COR-L47 (cell line): ENCODE measurements around the gene NTMT1.
"Not testable (repeated sequence)": the region's sequence is repeated elsewhere in the genome, so short reads cannot be mapped to it uniquely, and the experiment has no call there.

Source experiments
- DNase-seq: peaks from one replicate; lab custom pipeline; 2025; lab: John Stamatoyannopoulos, UW

Gene NTMT1

DNA sequence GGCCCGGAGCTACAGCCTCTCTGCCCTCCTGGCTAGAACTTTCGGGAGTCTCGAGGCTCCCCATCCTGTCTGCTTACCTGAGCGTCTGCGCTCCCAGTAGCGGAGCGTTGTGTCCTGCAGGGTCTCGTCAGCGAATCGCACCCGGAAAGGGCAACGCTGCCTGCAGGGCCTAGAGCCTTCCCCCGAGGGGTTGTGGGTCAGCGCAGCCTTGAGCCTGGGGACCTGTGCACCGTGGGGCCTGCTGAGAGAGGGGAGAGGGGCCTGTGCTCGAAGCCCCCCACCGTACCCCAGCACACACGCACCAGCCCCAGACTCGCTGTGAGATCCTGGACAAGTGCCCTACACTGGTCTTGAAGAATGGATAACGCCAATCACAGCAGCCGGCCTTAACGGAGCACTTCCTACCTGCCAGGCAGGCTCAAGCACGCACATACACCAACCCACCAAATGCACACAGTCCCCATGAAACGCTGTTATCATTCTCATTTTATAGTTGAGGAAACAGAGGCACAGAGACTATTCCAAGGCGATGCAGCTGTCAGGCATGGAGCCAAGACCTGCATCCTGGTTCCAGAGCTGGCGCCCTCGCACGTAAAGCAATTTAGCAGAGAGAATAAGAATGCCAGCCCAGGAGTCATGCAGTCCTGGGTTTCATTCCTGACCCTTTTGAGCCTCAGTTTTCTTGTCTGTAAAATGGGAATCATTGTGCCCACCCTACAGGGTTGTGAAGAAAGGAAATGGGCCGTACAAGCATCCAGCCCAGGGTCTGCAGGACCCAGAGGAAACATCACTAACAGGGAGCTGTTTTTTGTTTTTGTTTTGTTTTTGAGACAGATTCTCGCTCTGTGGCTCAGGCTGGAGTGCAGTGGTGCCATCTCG, 10.3 kb upstream of the NTMT1 start:
- no peak for DNase-seq

DNA sequence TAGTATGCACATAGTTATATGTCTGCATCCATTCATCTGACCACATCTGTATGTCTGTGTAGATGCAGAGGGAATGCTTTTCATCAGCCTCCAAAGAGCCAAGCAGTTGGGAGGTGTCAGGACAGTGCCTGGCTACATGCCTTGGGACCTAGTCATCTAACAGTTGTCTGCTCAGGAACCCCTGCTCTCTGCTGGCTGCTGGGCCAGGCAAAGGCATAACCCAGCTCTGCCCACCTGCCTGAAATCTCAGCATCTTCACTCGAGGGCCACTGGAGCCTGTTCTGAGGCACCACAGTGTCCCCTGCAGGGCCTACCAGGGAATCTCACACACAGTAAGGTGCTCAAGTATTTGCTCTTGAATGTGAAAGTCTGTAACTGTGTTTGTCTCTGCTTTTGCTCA, 8.8 kb upstream of the NTMT1 start:
- DNase-seq: no peak

DNA sequence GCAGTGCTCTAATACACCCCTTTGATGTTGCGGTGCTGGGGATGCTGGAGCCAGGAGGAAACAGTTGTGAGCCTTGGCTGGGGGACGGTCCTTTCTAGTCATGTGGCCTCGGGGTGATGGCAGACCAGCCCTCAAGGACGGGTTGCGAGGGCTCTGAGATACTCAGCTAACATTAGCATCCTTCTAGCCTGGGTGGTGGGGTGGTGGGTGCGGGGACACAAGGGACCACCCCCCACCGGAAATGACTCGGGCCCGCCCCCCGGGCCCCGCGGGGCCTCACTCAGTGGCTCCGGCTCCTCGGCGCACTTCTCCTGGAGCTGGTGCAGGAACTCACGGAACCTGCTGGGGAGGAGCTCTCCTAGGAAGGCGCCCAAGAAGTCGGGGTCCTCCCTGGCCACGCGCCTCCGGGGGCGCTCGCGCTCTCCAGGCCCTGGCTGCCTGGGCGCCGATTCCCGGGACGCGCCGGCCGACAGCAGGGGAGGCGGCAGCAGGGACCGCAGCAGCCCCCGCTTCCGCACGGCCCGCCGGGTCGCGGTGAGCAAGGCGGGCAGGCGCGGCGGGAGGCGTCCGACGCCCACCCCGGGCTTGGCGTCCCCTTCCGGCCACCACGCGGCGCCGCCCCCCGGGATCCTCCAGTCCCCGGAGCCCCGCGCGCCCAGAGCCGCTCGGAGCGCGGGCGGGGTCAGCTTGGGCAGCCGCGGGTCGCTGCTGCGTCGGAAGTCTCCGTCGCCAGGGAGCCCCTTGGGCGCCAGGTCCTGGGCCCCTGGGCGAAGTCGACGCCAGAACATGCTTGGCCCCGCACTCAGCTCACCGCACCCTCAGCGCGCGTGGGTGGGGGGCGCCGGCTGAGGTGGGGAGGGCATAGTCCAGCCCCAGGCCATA, 5.9 kb upstream of the NTMT1 start:
- no peak for DNase-seq

DNA sequence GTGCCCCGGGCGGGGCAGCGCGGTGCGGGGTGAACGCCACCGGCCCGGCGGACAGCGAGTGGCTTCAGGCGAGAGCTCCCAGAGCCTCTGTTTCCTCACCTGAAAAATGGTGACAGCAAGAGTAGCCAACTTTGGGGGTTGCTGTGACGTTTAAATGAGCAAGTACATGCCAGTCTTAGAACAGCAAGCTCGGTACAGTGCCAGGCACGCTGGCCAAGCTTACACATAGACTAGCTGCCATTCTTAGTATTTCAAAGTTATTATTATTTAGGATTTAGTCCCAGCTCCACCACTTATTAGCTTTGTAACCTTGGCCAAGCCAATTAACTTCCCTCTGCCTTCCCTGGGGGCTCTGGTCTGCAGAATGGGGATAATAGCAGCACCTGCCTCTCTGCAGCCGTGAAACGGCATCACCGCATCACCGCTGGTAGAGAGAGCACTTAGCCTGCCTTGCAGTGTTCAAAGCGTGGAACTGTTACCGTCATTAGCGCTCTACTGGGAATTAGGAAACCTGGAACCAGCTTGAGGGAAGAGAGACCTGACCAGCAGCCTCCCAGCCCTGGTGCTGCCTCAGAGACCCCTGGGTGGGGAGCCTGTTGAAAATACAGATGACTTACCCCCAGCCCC, 5.2 kb upstream of the NTMT1 start, which contains the start of gene C9orf50:
Gene C9orf50 (minus strand): TSS at position 433 of the 627 bp plus-strand sequence. CDS start 527 bp downstream, outside the sequence.
- DNase-seq: no peak

DNA sequence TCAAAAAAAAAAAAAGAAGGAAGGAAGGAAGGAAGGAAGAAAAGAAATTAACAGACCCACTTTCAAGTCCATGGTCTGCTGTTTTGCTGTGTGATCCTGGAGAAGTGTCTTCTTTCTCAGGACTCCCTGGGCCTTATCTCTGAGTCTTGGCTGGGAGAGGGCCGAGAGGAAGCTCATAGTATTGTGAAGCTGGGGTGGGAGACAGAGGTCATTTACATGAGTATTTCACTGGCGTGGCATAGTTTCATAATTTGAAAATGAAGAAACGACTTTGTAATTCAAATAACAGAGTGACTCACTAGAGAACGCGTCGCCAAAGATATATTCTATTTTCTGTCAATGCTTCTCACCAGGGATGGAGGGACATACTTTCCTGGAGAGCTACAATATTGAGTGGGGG, 2.6 kb upstream of the NTMT1 start:
- DNase-seq: no peak

DNA sequence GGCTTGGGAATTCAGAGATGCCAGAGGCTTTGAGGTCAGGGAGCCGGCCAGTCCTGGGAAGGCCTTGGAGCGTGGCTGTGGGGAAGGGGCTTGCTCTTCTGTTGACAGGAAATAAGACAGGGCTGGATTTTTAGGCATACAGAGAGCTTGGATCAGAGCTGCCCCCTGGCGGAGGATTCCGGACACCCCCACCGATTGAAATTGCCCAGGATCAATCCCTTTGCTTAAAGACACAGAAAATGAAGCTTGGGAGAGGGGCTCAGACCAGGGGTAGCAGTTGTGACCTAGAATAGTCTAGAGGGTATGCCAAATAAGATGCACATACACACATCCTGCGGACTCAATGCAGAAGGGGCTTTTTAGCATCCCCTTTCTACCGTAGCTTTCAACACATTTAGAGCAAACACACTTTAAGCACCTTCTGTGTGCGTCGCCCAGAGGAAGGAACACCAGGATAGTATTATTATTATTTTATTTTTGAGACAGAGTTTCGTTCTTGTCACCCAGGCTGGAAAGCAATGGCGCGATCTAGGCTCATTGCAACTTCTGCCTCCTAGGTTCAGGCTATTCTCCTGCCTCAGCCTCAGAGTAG, 1.7 kb upstream of the NTMT1 start:
- peak; percentile 39 for DNase-seq

DNA sequence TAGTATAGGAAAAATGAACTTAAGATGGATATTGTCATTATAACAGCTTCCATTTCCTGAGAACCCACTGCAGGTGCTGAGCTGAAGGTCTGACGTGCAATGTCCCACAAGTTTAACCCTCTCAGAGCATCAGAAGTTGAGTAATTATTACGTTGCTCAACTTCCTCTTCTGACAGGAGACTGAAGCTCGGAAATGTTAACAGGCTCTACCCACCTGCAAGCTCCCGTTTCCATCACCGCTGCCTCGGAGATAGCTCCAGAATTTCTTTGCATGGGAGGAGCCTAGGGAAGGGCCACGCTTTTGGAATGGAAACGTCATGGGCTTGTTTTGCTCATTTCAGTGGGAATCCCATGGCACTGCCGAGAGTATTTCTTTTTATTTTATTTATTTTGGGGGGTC, 1.0 kb upstream of the NTMT1 start:
- DNase-seq: no peak

DNA sequence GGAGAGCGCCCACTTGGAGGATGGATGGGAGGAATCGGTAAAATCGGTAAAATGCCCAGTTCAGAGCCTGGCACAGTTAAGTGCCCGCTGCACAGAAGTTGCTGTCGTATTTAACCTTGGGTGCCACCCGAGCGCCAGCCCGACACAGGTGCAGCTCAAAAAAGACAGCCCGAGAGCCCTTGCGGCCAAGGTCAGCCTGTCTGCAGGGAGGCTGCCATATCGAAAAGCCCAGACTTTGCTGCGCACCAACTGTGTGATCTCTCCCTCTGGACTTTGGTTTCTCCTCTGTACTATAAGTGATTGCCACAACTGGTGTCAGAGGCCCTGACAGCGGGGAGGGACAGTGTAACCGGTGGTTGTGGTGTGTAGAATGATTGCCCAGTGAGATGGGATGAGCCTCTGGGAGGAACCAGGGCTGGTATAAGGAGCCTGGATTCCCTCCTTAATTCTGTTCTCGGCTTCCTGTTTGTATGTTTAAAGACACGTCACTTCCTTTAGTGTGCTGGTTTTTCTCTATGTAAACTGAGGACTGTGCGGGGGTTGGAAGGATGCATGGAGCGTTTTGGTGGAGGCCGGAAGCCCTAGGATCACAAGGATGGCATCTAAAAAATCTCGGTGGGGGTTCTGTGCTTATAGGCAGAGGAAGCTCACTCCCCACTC, 792 bp downstream of the NTMT1 start:
- DNase-seq: no peak

DNA sequence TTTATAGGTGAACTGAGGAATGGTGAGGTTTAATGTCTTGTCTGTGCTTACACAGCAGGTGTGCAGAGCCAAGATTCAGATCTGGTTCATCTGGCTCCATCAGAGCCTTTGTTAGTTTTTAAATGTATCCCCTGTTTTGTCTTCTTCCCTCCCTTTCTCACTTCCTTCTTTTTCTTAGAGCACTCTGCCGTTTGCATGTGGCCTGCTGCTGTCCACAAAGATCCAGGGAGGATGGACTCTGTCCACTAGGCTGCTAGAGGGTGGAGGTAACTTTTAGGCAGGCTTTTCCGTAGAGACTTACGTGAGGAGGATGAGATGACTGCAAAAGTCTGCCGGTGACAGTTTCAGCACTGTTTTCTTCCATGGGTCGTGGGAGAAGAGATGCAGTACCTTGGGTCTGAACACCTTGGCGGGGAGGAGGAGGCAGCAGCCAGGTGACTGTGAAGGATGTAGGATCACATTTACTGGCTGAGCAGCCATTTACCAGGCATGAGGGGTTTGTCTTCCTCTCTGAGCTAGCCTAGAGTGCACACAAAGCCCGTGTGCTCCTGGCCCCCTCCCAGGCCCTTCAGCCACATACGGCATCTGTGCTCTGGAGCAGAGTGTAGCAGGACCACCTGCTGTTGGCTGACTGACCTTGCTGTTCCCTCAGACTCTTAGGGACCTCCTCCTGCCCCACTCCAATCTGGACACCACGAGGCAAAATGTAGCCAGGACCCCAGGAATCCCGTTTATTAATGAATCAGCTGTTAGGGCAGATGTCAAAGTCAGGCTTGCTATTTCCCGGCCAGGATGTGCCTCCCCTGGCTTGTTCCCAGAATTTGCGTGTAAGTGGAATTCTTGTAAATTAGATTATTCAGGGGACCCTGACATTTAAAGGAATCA, 1.8 kb downstream of the NTMT1 start:
- DNase-seq: no peak

DNA sequence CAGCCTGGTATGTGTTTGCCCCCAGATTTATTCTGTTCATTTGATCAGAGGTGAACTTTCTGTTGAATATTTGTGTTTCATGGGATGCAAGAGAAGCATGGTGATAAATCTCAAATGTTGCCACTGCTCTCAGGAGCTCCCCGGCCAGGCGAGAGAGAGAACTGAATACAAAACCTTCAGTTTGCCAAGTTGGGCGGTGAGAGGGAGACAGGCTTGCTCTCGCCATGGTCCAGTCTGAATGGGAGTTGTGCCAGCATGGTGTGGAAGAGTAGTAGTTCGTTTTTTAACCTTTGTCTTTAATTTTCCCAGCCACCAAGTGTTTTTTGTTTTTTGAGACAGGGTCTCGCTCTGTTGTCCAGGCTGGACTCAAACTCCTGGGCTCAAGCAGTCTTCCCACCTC, 2.7 kb downstream of the NTMT1 start:
- DNase-seq: no peak

DNA sequence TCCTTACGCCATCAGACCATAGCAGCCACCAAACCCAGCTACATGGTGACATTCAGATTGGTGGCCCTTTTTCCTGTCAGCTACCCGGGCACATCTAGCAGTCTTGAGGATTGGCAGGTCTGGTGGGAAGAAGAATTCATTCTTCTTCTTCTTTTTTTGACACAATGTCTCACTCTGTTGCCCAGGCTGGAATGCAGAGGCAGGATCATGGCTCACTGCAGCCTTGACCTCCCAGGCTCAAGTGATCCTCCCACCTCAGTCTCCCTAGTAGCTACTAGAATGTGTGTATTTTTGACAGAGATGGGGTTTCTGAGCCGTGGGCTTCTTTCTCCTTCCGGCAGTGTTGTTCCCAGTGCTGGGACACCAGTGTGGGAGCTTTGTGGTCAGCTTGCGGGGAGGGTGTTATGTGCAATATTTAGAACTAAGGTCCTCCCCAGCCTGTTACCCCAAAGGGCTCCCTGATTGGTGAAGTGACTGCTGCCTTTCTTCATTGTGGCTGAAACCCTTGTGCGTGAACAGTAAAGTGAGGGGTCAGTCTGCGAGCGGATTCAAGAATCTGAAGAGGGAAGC, 3.4 kb downstream of the NTMT1 start:
- no peak for DNase-seq

DNA sequence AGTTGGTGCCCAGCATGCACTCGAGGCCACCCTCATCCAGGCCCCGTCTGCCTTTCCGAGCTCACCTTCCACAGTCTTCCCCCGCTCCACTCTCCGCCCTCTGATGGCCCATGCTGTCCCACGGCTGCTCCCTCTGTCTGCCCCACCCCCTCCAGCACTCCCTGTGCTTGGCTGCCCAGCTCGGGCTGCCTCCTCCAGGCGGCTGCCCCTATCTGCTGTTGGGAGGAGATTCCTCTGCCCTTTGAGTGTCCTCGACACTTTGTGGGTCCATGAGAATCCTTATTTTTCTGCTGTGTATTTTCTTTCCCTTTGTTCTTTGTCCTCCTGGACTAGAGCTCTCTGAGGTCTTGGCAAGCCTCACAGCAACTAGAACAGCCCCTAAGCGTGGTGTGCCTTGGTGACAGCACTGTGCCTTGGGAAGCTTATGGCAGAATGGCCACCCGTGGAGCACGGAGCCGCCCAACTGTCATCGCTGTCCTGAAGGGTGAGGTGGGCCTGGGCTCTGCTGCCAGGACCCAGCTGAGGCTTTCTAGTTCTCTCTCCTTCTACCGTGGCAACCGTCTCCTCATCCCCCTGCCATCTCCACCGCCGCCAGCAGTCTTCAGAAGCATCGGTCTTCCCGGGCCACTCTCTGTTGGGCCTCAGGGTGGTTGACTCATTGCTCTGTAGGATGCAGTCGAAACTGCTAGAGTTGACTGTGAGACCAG, 5.2 kb downstream of the NTMT1 start:
- DNase-seq: no peak

DNA sequence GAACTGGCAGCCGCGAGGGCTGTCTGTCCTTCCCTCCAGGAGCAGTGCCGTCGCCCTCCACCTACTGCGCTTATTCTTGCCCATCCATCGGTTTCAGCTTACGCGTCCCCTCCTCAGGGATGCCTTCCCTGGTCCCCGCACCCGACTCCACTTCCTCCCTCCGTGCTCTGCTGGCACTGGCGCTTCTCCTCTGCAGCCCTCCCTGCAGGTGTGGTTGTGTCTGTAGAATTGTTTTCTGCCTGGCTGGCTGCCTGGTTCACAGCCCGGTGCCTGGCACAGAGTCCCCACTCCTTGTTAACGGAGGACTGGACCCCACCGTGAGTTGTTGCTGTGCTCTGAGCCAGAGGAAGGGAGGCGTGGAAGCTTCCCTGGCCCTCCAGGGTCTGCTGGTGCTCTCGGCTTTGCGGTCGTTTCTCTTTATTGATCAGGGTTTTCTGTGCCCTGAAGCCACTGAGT, 5.7 kb downstream of the NTMT1 start:
- no peak for DNase-seq

DNA sequence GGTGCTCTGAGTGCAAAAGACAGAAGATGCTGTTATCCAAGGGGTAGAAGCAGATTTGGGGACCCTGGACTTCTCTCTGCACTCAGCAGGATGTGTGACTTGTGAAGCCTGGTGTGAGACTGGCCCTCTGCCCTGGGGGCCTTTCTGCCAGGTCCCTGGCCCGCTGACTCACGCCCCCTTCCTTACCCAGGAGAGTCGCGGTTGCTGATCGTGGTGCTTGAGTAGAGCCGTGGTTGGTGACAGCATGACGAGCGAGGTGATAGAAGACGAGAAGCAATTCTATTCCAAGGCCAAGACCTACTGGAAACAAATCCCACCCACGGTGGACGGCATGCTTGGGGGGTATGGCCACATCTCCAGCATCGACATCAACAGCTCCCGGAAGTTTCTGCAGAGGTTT, 6.5 kb downstream of the NTMT1 start:
- no peak for DNase-seq

DNA sequence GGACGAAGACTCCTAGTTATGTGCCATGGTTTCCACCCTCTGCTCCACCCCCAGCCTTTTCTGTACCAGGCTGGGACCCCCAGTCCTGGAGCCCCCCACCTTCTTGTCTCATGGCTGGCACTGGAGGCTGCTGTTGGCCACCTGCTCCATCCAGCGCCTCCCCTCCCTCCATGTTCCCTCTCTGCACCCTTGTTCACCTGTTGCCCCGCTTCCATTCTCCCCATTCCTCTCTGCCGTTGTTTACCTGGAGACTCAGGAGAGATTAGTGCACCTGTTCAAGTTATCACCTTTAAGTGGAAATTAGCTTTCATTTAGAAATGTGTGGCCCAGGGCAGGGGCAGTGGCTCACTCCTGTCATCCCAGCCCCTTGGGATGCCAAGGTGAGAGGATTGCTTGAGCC, 7.2 kb downstream of the NTMT1 start:
- no peak for DNase-seq

DNA sequence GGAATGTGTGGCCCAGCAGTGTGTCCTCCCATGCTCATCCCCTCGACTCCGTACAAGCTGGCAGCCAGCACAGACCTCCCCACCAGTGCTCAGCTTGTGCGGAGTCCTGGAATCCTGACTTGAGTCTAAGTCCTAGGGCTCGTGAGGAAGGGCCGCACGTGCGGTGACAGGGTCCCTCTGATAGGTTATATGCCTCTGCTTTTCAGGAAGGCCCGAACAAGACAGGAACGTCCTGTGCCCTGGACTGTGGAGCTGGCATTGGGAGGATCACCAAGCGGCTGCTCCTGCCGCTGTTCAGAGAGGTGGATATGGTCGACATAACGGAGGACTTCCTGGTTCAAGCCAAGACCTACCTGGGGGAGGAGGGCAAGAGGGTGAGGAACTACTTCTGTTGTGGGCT, 7.9 kb downstream of the NTMT1 start:
- DNase-seq: no peak

DNA sequence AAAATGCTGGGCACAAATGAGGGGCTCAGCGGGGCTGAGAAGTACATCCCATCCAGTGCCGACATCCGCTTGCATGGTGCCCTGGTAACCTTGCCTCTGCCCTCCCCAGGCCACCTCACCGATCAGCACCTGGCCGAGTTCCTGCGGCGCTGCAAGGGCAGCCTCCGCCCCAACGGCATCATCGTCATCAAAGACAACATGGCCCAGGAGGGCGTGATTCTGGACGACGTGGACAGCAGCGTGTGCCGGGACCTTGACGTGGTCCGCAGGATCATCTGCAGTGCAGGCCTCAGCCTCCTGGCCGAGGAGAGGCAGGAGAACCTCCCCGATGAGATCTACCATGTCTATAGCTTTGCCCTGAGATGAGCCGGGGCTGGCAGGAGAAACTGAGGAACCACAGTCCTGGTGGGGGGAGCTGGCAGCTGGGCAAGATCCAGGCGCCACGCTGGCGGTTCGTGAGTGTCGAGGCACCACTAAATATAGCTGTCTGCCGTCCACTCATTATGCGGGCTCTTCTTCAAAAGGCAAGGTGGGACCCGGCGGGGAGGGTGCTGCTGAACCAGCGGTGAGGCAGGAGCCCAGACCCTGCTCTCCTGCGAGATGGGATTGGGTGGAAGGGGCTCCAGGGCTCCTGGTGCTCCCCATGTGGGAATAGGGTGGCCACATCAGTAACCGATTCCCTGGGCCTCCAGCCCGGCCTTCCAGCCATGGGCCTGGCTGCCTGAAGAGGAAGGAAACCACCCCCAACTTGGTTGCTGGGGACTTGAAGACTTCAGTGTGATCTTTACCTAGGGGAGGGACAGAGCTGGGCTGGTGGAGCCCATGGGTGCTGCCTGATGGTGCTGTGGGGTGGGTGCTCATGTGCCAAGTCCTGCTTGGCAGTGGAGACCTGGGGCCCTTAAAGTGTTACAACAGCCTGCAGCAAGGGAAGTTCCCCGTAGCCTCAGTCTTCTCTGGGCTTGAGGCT, 9.4 kb downstream of the NTMT1 start:
- DNase-seq: no peak

DNA sequence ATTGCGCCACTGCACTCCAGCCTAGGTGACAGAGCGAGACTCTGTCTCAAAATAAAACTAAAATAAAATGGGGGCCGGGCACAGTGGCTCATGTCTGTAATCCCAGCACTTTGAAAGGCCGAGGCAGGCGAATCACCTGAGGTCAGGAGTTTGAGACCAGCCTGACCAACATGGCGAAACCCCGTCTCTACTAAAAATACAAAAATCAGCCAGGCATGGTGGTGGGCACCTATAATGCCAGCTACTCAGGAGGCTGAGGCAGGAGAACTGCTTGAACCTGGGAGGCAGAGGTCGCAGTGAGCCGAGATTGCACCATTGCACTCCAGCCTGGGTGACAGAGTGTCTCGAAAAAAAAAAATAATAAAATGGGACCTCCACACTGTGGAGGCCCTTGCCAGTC, 10.4 kb downstream of the NTMT1 start:
- not testable (repeated sequence) for DNase-seq
